ENCODE data around the gene PLB1.

The PLB1 gene

DNA sequence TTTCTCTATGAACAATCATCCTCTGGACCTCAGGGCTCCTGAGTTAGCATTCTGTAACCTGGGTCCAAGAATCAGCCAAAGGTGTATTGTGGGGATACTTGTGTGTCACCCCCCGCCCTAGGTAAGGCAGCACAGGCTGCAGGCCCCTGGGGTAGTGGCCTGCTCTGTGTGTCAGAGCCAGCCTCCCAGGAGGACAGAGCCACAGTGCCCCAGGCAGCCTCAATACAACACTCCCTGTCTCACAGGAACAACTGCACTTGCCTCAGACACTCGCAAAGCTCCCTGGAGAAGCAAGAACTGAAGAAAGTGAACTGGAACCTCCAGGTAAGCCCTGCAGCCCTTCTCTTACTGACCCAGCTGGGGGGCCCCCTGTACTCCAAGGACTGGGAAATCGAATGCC is 134.5 kb downstream of the PLB1 start:
- no peak for DNase-seq

DNA sequence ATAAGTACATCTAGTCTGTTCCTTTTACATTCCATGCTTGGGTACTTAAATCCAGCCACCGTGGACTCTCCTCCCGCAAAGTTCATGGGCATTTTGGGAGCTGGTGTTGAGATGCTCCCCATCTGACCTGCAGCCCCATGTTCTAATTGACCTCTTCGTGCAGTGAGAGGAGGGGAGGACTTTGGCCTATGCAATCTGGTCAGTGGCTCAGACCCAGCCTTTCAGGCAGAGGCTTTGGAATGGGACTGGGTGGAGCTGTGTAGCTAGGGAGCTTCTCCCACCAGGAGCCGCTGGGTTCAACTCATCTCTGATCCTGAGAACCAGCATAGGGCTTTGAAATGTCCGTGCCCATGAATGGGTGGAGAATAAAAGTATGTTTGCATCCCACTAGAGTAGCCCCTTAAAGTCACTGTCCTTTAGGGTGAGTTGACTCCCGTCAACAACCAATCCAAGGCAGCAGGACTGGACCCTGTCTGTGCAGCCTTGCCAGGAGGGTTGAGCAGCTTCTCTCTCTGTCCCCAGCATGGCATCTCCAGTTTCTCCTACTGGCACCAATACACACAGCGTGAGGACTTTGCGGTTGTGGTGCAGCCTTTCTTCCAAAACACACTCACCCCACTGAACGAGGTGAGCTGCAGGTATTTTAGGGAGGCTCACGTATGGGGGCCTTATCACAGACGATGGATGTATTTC is 135.8 kb downstream of the PLB1 start:
- no peak for DNase-seq

DNA sequence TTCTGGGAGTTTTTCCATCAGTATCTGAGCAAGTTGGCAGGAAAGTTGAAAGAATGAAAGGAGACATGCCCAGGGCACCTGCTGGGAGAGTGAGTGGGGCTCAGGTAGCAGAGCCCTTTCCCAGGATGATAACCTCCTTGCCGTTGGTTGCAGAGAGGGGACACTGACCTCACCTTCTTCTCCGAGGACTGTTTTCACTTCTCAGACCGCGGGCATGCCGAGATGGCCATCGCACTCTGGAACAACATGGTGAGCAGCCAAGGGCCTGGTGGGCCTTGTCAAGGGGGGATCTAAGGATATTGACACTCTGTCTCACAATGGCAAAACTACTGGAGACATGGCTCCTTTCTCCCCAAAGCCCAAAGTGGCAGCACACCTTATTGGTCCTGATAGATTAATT is 136.9 kb downstream of the PLB1 start:
- DNase-seq = no peak

DNA sequence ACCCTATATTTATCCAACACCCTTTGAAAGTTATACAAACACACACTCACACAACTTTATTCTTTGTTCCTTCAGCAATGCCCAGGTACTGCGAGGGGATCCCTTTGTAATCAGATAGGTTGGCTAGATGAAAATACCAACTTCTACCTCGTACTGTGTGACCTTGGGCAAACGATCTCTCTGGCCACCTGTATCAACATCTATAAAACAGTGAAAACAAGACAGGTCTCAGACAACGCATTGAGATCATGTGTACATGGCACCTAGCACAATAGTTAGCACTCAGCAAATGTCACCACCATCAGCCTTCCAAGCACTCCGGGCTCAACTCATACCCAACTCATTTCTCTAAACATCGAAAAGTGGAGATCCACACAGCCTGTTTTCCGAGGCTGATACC is 137.3 kb downstream of the PLB1 start:
- no peak for DNase-seq

DNA sequence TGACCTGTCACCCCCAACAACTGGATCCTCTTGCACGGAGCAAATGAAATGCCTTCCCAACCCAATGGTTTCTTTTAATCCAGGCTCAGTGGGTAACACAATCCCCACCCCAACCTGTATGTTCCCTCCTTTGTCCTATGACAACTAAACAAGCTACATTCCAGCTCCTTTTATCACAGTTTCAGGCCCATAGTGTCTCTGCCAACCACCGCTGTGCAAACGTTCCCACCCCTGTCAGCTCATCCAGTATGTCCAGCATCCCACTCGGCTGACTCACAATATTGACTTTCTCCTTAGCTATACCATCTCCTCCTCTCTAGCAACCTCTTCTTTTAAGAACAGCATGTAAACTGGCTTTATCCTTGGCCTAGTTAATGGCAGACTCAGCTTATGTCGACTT is 137.9 kb downstream of the PLB1 start:
- no peak for DNase-seq

DNA sequence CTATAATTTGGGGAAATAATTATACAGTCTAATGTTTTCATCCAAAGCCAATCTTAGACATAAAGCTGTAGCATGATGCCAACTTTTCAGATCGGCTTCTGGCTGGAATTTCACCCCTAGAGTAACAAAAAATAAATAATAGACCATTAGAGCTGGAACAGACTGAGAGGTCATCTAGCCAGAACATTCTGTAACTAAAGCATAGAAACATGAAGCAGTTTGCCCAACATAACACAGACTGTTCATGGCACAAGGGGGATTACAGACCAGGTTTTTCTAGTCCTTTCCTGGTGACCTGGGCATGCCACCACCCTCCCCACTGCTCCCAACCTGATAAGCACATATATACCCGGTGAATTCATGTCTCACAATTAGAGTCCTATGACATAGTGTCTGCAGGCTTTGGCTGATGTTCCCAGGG is 139.3 kb downstream of the PLB1 start:
- no peak for DNase-seq

DNA sequence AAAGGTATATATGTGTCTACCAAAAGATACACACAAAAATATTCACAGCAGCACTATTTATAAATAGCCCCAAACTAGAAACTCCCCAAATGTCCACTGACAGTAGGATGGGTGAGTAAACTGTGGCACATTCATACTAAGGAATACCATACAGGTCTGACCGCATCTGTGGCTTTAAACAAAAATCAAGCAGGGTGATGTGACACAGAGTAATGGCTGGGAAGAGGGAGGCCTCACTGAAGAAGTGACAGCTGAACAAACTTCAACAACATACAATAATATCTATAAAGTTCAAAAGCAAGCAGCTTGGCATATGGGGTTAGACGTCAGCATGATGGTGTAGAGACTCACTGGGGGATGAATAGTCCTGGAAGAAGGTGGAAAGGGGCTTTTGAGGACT is 140.6 kb downstream of the PLB1 start:
- DNase-seq = no peak

DNA sequence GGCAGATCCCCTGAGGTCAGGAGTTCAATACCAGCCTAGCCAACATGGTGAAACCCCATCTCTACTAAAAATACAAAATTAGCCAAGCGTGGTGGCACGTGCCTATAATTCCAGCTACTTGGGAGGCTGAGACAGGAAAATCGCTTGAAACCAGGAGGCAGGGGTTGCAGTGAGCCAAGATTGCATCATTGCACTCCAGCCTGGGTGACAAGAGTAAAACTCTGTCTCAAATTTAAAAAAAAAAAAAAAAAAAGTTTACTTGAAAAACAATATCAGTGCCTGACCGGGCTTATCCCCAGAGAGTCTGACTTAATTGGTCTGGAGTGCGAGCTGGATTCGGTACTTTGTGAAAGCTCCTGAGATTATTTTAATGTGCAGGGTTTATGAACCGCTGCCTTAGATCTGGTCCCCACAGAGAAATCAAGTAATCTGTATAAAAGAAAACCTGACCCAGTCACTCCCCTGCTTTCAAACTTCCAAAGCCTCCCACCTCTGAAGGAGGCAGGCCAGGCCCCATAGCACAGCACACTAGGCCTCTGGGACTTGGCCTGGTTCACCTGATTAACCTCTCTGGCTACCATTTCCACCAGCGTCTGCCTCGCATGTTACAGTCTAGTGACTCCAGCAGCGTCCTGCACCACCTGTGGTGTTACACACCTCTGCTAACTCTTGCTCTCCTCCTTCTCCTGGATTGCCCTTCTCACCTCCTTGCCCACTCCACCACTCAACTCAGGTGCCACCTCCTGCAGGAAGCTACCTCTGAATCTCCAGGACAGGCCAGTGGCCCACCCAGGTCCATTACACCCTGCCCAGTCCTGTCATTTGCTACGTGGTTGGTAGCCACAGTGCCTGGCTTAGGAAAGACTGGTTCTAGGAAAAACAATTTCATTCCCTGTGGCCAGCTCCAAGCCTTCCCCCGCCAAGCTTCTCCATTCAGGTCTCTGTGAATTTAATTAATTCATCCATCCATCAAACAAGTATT is 141.5 kb downstream of the PLB1 start:
- no peak for DNase-seq

DNA sequence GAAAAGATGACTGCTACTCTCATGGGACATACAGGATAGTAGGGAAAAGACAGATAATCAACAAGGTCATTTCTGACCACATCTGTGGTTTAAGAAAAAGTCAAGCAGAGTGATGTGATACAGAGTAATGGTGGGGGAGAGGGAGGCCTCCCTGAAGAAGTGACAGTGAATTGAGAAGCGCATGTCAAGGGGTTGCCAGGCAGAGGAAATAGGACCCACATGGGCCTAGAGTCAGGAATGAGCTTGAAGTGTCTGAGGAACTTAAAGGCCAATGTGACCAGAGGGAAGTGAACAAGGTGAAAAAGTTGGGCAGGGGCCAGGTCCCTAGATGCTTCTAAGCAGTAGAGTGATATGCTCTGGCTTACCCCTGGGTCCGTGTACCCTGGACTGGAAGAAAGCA is 142.2 kb downstream of the PLB1 start:
- no peak for DNase-seq

DNA sequence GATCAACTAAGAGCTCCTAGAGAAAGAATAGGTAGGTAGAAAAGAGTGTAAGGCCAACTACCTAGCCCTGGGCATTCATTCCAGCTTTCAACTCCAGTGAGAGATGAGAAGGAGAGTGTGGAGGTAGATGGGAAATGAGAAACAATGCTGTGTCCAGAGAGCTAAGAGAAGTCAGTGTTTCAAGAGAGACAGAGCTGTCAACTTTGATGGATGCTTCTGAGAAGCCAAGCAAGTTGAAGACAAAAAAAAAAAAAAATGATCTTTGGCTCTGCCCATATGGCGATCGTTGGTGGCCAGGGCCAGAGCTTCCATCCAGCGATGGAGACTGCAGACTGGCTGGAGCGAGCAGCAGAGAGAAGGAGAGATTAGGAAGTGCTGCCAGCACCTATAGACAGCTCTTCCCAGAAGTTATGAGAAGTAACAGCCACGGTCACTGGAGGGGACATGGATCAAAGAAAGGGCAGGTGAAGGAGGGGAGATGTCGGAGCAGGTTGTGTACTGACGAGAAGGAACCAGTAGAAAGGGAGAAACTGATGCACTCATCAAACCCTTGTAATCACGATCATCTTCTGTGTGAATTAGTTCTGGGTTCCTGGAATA is 143.3 kb downstream of the PLB1 start:
- DNase-seq = no peak

DNA sequence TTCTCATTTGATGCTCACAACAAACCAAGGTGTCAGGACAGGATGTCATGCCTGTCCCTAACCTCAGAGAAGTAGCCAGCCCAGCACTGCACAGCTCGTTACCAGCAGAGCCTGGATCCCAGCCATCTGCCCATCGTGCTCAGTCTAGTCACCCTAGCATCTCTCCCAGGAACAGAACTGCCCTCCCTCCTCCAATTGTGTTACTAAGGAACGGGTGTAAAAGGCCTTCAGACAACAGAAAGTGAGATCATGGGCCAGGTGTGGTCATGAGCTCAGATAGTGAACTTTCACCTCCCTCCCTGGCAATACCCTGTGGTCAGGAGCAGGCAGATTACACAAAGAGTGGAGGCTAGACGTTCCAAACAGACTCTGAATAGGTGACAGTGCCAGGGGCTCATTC is 144.0 kb downstream of the PLB1 start:
- DNase-seq = no peak

DNA sequence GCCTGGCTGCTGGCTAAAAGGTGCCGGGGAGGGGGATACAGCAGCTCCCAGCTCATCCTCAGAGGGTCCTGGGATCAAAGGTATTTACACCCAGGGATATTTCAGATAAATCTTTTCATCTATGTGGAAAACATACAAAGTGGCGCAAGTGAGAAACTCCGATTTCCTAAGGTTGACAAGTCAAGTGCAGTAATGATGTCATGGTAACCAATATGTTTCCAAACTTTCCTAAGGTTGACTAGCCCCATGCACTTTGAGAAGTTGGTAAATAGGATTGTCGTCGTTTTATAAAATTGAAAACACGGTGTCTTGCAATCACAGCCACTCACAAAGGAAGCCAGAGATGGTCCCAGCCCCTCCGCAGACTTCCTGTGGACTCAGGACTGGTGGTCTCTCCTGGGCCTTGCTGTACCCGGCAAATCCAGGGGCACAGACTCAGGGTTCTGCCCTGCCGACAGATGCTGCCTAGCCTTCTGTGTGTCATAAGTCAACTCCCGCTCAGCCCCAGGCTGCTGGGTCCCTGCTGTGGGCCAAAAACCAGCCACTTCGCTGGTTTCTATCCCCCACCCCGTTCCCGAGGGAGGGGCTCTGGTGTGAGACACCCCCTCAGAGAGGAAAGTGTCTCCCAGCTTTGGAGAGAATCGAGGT is 144.5 kb downstream of the PLB1 start:
- no peak for DNase-seq

DNA sequence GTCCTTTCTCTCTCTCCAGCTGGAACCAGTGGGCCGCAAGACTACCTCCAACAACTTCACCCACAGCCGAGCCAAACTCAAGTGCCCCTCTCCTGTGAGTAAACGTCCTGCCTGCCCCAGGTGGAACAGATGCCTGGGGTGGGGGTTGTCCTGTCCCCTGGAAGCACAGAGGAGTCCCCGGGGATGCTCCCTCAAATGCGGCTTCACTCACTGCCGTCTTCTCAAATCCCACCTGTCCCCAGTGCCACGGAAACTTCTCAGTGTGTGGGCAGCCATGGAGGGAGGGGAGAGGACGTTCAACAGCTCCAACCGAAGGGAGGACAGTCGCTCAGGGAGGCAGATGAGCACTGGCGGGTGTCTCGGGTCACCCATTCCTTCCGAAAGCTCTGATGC is 145.0 kb downstream of the PLB1 start:
- no peak for DNase-seq

DNA sequence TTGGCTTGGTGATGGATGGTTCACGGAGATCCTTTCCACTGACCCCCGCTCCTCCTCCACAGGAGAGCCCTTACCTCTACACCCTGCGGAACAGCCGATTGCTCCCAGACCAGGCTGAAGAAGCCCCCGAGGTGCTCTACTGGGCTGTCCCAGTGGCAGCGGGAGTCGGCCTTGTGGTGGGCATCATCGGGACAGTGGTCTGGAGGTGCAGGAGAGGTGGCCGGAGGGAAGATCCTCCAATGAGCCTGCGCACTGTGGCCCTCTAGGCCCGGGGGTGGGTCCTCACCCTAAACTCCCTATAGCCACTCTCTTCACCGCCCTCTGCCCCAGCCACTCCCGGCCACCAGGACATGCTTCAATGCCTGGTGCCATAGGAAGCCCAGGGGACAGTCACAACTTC is 146.9 kb downstream of the PLB1 start:
- no peak for DNase-seq

DNA sequence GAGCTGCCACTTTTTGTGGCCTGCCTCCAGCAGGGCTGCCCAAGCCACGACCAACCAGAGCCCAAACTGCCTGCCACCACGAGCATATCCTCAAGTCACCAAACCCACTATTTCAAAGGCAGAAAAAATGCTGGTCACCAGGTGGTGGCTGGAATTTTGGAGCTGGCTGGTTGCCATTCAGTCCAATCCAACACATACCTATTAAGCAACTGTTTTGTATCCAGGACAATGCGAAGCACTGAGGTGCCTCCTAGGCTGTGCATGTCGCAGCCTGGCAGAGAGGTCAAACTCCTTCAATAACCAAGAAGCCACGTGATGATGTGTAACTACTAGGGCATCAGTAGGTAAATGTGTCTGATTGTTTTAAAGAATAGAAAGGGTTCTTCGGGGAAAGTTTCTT is 147.5 kb downstream of the PLB1 start:
- DNase-seq = no peak

DNA sequence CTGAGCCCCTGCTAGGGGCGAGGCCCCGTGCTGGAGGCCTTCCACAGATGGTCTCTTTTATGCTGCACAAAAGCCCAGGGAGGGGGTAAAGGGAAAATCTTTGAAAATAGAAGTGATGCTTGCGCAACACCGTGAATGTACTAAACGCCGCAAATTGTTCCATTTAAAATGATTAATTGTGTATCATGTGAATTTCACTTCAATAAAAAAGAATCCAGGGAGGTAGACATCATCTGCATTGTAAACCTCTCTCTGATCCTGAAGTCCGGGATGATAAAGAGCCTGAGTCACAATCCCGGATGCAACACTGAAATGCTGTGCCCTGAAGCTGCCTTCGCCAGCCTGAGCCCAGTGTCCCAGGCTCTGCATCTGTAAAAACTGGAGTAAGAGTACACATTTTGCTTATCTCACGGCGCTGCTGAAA is 148.1 kb downstream of the PLB1 start:
- DNase-seq = no peak

DNA sequence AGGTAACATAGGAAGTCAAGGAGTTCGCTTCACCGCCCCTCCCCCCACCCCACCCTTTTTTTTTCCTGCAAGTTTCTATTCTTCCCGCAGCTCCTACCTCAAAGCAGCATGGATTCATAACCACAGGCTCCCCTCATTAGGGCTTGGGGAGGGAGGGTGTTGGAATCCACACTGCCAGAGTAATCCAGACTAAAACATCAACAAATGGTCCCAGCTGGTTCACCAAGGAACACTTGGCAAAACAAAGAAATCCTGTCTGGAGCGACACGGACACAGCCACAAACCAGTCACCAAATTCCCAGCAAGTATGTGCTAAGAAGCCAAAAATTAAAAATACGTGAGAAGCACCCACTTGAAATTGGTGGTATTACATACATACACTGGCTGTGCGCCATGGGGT is 148.9 kb downstream of the PLB1 start:
- no peak for DNase-seq

DNA sequence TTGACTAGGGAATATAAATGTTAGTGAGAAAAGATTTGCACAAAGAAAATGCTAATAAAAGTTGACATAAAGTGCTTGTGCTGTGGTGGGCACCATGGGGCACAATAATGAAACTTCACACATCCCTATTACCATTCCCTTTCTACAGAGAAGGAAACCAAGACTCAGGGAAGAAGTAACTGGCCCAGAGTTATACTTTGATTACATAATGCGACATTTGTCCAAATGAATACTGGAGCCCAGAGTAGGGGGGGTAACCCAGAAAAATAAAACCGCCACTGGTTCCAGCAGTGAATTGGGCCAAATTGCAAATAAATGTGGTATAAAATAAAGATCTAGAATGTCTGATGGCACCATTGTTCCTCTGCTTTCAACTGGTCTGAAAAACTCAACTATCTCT is 149.7 kb downstream of the PLB1 start:
- no peak for DNase-seq

DNA sequence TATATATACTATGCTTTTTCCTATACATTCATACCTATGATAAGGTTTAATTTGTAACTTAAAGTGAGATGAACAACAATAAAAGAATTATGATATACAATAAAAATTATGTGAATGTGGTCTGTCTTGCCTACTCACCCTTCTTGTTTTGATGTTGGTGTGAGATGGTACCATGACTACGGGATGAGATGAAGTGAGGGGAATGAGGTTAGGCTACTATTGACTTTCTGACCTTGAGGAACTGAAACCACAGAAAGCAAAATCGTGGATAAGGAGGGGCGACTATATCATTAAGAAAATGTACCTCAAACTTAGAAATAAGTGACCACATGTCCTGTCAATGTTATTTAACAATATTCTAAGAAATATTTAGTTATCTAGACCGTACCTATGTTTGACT is 151.8 kb downstream of the PLB1 start:
- DNase-seq = no peak

DNA sequence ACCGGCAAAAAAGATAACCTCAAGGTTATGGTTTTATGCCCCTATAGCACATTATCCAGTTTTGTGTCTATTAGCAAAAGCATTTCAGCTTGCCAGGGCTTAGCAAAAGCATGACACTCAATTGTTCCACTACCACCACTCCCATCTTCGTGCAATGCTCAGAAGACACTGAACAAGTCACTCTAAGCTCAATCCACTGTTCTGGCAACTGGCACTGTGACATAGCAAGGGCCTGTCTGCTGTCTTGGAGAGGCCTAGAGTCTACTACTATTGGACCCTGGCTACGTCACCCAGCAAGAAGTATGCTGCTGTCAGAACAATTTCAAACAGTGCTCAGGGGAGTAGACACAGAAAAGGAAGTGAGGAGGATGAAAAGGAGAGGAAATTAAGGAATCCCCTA is 152.3 kb downstream of the PLB1 start:
- DNase-seq = no peak

DNA sequence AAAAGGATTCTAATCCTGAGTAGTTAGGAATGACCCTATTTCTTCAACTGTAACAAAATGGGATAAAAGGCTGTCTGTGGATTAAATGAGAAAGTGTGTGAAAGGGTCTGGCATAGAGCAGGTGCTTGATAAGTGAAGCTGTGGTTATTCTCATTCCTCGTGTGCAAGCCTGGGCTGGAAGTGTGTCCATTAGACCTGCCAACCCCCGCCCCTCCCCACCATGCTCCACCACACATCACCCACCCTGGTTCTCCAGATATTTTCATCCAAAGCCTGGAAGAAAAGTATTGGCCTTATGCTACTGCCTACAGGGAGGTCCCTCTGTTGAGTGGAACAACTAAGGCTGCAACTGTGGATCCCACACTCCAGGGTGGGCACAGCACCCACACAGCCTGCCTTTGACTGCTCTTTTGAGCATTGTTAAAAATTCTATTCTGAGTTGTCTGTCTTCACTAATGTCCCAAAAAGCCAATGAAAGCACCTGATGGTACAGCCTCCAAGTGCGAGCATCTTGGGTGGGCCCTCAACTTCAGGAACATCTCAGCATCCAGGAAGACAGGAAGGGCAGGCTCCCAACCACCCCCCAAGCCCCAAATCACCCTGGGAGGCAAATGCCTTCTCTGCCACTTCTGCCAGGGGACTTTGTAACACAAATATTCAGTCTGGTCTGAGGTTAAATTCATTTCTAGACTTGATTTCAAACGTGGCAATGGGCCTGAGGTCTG is 153.0 kb downstream of the PLB1 start:
- DNase-seq = no peak

DNA sequence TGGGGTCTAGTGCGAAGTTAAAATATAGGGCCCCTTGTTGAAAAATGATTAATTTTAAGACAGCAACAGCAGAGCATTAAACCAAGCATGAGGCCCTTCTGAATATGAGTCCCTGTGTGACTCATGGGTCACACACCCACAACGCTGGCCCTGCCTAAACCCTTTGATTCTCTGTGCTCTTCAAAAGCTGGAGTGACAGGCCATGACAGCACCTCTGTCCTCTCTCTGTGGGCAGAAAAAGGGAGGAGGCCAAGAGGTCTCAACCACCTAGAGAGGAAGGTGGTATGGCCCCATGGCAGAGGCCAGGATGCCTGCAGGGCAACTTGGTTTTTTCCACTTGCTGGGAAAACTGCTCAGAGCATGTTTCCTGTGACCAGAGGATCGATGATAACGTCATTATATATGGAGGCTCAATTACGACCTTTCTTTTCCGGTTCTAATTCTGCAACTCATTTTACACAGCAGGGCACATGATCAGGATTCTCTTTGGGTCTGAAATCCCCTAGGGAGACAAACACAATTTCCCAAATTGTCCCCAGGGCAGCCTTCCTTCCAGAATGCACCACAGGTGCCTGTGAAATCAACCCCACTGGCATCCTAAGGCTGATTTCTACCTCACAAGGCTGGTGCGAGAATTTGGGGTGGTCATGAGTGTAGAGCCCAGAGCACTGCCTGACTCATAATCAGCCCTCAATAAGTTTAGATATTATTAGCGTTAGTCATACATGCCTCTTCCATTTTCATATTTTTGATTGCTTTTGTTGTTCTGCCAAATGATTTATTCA is 153.8 kb downstream of the PLB1 start:
- DNase-seq = peak; percentile 62
